SK-N-SH treated with all-trans-retinoic acid at 6 μM for 48 hours (cell line): ENCODE results near the gene LCN6.

Experiments
- ATAC-seq: fragments of 200-7000 bp; cut with Tn5 transposase; 3 replicates; pipeline ENCODE4 v1.9.1; 2020; ENCODE audit warnings: mild to moderate bottlenecking, moderate library complexity
- ARNTL ChIP-seq: fragments of 450-650 bp; formaldehyde crosslinking; IDR thresholded peaks from 2 replicates; pipeline ENCODE4 v1.5.0; 2020; ENCODE audit warnings: low read depth, mild to moderate bottlenecking, moderate library complexity, borderline replicate concordance
- BACH2 ChIP-seq: fragments of 250-450 bp; sonication (Bioruptor Pico); IDR thresholded peaks from 2 replicates; pipeline ENCODE4 v1.9.0; 2021; ENCODE audit warnings: mild to moderate bottlenecking, borderline replicate concordance
- CSDC2 ChIP-seq: fragments of 250-450 bp; sonication (Bioruptor Pico); IDR thresholded peaks from 2 replicates; pipeline ENCODE4 v1.5.0; 2020; ENCODE audit warnings: mild to moderate bottlenecking, moderate library complexity
- ESRRG ChIP-seq: fragments of 250-450 bp; sonication (Bioruptor Pico); IDR thresholded peaks from 2 replicates; pipeline ENCODE4 v1.6.1; 2021; ENCODE audit warnings: mild to moderate bottlenecking
- GLIS3 ChIP-seq: fragments of 250-450 bp; sonication (Bioruptor Pico); IDR thresholded peaks from 2 replicates; pipeline ENCODE4 v1.5.0; 2020; ENCODE audit warnings: mild to moderate bottlenecking, moderate library complexity
- ISL1 ChIP-seq: fragments of 250-450 bp; sonication (Bioruptor Pico); IDR thresholded peaks from 2 replicates; pipeline ENCODE4 v2.1.2; 2022; ENCODE audit warnings: mild to moderate bottlenecking, moderate library complexity
- PPARA ChIP-seq: fragments of 250-450 bp; sonication (Bioruptor Pico); IDR thresholded peaks from 2 replicates; pipeline ENCODE4 v1.5.0; 2020; ENCODE audit warnings: mild to moderate bottlenecking, borderline replicate concordance
- SNAI2 ChIP-seq: fragments of 250-450 bp; sonication (Bioruptor Pico); IDR thresholded peaks from 2 replicates; pipeline ENCODE4 v1.5.0; 2020; ENCODE audit warnings: mild to moderate bottlenecking, moderate library complexity
- TCF4 ChIP-seq: fragments of 250-450 bp; sonication (Bioruptor Pico); IDR thresholded peaks from 2 replicates; pipeline ENCODE4 v1.8.0; 2021; ENCODE audit warnings: mild to moderate bottlenecking, moderate library complexity, borderline replicate concordance
- TOX ChIP-seq: fragments of 250-450 bp; sonication (Bioruptor Pico); IDR thresholded peaks from 2 replicates; pipeline ENCODE4 v1.8.0; 2021; ENCODE audit warnings: mild to moderate bottlenecking, moderate library complexity, borderline replicate concordance
- ZC3H10 ChIP-seq: fragments of 250-450 bp; sonication (Bioruptor Pico); IDR thresholded peaks from 2 replicates; pipeline ENCODE4 v1.5.1; 2021; ENCODE audit warnings: mild to moderate bottlenecking, moderate library complexity
- ZFP3 ChIP-seq: fragments of 250-450 bp; sonication (Bioruptor Pico); IDR thresholded peaks from 2 replicates; pipeline ENCODE4 v1.5.0; 2020; ENCODE audit warnings: mild to moderate bottlenecking, moderate library complexity
- ZFP30 ChIP-seq: fragments of 450-650 bp; formaldehyde crosslinking; IDR thresholded peaks from 2 replicates; pipeline ENCODE4 v1.5.0; 2022; ENCODE audit warnings: mild to moderate bottlenecking, moderate library complexity
- ZNF565 ChIP-seq: fragments of 450-650 bp; formaldehyde crosslinking; conservative IDR thresholded peaks from 2 replicates; pipeline ENCODE4 v1.5.0; 2020; ENCODE audit warnings: low read depth, mild to moderate bottlenecking, moderate library complexity
- ZNF70 ChIP-seq: fragments of 450-650 bp; formaldehyde crosslinking; IDR thresholded peaks from 2 replicates; pipeline ENCODE4 v1.5.0; 2020; ENCODE audit warnings: mild to moderate bottlenecking, moderate library complexity
- ZNF8 ChIP-seq: fragments of 450-650 bp; formaldehyde crosslinking; IDR thresholded peaks from 2 replicates; pipeline ENCODE4 v1.5.0; 2020; ENCODE audit warnings: mild to moderate bottlenecking, moderate library complexity
- TF ChIP-seq, protein P1 (sequence below): fragments of 250-450 bp; sonication (Bioruptor Pico); IDR thresholded peaks from 2 replicates; pipeline ENCODE4 v1.5.1; 2021; ENCODE audit warnings: mild to moderate bottlenecking, moderate library complexity
- TF ChIP-seq, protein P2 (sequence below): fragments of 250-450 bp; sonication (Bioruptor Pico); IDR thresholded peaks from 2 replicates; pipeline ENCODE4 v1.8.0; 2021; ENCODE audit warnings: low read depth, mild to moderate bottlenecking, moderate library complexity, borderline replicate concordance
- TF ChIP-seq, protein P3 (sequence below): fragments of 250-450 bp; sonication (Bioruptor Pico); IDR thresholded peaks from 2 replicates; pipeline ENCODE4 v1.5.1; 2020; ENCODE audit warnings: low read depth, mild to moderate bottlenecking, moderate library complexity
- TF ChIP-seq, protein P4 (sequence below): fragments of 250-450 bp; sonication (Bioruptor Pico); IDR thresholded peaks from 2 replicates; pipeline ENCODE4 v1.5.0; 2020; ENCODE audit warnings: mild to moderate bottlenecking, moderate library complexity

Gene LCN6

DNA sequence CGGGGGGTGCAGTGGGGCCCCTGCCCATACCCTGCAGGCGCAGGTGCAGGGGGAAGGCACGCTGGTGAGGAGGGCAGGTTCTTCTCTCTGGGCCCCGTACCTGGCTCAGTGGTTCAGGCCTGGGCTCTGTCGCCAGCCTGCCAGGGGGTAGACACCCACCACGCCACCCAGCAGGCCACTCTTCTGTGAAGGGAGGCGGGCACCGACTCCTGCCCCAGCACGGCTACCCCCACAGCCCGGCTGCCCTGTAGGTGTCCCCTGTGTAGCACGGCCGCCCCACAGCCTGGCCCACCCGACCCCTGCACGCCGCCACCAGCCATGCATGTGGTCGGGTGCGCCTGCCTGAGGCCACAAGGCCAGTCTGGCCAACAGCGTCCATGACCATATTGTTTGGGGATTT is 1.7 kb downstream of the LCN6 start:
- ATAC-seq, result no peak
- no peak for TF ChIP-seq GLIS3 (CRISPR knock-in tag)
- TF ChIP-seq ZC3H10 (CRISPR knock-in tag), result no peak
- no peak for TF ChIP-seq ESRRG (CRISPR knock-in tag)
- TF ChIP-seq, protein P1, sequence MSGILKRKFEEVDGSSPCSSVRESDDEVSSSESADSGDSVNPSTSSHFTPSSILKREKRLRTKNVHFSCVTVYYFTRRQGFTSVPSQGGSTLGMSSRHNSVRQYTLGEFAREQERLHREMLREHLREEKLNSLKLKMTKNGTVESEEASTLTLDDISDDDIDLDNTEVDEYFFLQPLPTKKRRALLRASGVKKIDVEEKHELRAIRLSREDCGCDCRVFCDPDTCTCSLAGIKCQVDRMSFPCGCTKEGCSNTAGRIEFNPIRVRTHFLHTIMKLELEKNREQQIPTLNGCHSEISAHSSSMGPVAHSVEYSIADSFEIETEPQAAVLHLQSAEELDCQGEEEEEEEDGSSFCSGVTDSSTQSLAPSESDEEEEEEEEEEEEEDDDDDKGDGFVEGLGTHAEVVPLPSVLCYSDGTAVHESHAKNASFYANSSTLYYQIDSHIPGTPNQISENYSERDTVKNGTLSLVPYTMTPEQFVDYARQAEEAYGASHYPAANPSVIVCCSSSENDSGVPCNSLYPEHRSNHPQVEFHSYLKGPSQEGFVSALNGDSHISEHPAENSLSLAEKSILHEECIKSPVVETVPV (CRISPR knock-in tag), result no peak
- TF ChIP-seq, protein P2, sequence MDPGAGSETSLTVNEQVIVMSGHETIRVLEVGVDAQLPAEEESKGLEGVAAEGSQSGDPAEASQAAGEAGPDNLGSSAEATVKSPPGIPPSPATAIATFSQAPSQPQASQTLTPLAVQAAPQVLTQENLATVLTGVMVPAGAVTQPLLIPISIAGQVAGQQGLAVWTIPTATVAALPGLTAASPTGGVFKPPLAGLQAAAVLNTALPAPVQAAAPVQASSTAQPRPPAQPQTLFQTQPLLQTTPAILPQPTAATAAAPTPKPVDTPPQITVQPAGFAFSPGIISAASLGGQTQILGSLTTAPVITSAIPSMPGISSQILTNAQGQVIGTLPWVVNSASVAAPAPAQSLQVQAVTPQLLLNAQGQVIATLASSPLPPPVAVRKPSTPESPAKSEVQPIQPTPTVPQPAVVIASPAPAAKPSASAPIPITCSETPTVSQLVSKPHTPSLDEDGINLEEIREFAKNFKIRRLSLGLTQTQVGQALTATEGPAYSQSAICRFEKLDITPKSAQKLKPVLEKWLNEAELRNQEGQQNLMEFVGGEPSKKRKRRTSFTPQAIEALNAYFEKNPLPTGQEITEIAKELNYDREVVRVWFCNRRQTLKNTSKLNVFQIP, result no peak
- TF ChIP-seq, protein P3, sequence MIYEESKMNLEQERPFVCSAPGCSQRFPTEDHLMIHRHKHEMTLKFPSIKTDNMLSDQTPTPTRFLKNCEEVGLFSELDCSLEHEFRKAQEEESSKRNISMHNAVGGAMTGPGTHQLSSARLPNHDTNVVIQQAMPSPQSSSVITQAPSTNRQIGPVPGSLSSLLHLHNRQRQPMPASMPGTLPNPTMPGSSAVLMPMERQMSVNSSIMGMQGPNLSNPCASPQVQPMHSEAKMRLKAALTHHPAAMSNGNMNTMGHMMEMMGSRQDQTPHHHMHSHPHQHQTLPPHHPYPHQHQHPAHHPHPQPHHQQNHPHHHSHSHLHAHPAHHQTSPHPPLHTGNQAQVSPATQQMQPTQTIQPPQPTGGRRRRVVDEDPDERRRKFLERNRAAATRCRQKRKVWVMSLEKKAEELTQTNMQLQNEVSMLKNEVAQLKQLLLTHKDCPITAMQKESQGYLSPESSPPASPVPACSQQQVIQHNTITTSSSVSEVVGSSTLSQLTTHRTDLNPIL (CRISPR knock-in tag), result no peak
- TF ChIP-seq ZFP30 (CRISPR knock-in tag), result no peak
- TF ChIP-seq ISL1 (CRISPR knock-in tag), result no peak
- no peak for TF ChIP-seq ZNF70 (CRISPR knock-in tag)
- TF ChIP-seq PPARA, result no peak
- TF ChIP-seq TCF4 (CRISPR knock-in tag), result no peak
- TF ChIP-seq CSDC2 (CRISPR knock-in tag), result no peak
- no peak for TF ChIP-seq ZNF8

DNA sequence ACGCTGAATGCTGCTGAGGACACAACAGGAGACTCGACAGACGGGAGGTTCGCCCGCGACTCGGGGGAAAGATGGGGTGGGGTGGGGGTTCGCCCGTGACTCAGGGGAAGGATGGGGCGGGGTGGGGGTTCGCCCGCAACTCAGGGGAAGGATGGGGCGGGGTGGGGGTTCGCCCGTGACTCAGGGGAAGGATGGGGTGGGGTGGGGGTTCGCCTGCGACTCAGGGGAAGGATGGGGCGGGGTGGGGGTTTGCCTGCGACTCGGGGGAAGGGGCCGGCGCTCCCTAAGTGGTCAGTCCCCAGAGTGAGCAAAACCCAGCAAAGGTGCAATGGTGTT is 2.2 kb downstream of the LCN6 start:
- TF ChIP-seq ZFP30 (CRISPR knock-in tag) (no peak), PPARA (no peak)
- TF ChIP-seq, protein P4, sequence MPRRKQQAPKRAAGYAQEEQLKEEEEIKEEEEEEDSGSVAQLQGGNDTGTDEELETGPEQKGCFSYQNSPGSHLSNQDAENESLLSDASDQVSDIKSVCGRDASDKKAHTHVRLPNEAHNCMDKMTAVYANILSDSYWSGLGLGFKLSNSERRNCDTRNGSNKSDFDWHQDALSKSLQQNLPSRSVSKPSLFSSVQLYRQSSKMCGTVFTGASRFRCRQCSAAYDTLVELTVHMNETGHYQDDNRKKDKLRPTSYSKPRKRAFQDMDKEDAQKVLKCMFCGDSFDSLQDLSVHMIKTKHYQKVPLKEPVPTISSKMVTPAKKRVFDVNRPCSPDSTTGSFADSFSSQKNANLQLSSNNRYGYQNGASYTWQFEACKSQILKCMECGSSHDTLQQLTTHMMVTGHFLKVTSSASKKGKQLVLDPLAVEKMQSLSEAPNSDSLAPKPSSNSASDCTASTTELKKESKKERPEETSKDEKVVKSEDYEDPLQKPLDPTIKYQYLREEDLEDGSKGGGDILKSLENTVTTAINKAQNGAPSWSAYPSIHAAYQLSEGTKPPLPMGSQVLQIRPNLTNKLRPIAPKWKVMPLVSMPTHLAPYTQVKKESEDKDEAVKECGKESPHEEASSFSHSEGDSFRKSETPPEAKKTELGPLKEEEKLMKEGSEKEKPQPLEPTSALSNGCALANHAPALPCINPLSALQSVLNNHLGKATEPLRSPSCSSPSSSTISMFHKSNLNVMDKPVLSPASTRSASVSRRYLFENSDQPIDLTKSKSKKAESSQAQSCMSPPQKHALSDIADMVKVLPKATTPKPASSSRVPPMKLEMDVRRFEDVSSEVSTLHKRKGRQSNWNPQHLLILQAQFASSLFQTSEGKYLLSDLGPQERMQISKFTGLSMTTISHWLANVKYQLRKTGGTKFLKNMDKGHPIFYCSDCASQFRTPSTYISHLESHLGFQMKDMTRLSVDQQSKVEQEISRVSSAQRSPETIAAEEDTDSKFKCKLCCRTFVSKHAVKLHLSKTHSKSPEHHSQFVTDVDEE (CRISPR knock-in tag), result no peak

DNA sequence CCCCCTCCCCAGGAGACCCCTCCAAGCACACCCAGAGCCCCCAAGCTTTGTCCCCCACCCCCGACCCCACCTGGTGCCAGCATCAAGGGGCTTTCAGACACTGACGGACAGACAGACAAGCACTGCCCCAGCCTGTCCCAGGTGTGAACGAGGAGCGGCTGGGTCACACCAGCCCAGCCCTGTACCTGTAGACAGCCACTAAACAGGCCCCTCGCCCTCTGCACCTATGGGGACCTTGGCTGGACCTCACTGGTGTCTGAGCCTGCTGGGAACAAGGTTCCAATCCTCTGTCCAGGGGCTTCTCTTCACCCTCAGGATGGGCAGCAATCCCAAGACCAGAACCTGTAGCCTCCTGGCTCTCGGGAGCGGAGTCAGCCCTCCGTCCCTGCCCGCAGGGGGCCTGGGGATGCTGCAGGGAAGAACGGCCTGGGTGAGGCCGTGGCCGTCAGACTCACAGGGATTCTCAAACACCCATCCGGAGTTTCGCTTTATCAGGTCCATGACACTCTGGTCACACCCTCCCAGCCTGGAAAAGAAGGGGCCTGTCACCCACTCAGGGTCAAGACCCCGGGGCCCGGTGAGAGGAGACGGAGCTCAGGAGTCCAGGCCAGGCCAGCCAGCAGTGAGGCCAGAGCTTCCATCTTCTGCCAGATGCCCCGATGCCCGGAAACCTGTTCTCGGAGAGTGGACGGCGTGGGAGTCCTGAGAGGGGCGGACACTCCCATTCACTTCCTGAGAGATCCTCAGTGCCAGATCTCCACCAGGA is 2.8 kb downstream of the LCN6 start:
- ATAC-seq, result no peak
- TF ChIP-seq, protein P3 (CRISPR knock-in tag), result no peak
- no peak for TF ChIP-seq TOX (CRISPR knock-in tag)
- no peak for TF ChIP-seq ISL1 (CRISPR knock-in tag)
- no peak for TF ChIP-seq SNAI2 (CRISPR knock-in tag)
- TF ChIP-seq, protein P4 (CRISPR knock-in tag), result no peak
- TF ChIP-seq BACH2 (CRISPR knock-in tag), result no peak
- no peak for TF ChIP-seq PPARA
- TF ChIP-seq ZNF565 (CRISPR knock-in tag), result no peak
- no peak for TF ChIP-seq ZC3H10 (CRISPR knock-in tag)
- TF ChIP-seq ARNTL (CRISPR knock-in tag), result no peak
- no peak for TF ChIP-seq ZFP3 (CRISPR knock-in tag)
- TF ChIP-seq ZFP30 (CRISPR knock-in tag), result no peak
- TF ChIP-seq, protein P2, result no peak
- TF ChIP-seq GLIS3 (CRISPR knock-in tag), result no peak
- no peak for TF ChIP-seq ESRRG (CRISPR knock-in tag)
- TF ChIP-seq ZNF8, result no peak
- TF ChIP-seq TCF4 (CRISPR knock-in tag), result no peak

More for the DNA sequence above, 2.2 kb downstream of the LCN6 start:
- no peak for ATAC-seq
